ENCODE measurements around the gene ARHGAP6. TPM values are rescaled to one million over a fixed set of nuclear protein-coding genes. Genes with fewer than 3 reads are reported as not detected.

Gene ARHGAP6
- total RNA-seq, 1 donor from 2014 or later: 4.9 TPM

DNA sequence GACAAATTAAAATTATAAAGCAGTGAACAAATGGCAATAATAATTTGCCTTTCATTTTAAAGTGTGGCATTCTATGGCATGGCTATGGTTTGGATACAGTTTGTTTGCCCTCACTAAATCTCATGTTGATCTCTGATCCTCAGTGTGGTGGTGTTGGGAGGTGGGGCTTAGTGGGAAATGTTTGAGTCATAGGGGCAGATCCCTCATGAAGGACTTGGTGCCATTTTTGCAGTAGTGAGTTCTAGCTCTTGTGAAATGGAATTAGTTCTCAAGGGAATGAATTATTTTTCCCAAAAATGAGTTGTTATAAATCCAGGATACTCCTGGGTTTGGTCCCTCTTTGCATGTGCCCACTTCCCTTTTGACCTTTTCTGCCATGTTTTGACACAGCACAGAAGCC is 191.1 kb downstream of the ARHGAP6 start:
- no peak for DNase-seq (ENCODE audit: low read depth)
- TF ChIP-seq, protein P1, sequence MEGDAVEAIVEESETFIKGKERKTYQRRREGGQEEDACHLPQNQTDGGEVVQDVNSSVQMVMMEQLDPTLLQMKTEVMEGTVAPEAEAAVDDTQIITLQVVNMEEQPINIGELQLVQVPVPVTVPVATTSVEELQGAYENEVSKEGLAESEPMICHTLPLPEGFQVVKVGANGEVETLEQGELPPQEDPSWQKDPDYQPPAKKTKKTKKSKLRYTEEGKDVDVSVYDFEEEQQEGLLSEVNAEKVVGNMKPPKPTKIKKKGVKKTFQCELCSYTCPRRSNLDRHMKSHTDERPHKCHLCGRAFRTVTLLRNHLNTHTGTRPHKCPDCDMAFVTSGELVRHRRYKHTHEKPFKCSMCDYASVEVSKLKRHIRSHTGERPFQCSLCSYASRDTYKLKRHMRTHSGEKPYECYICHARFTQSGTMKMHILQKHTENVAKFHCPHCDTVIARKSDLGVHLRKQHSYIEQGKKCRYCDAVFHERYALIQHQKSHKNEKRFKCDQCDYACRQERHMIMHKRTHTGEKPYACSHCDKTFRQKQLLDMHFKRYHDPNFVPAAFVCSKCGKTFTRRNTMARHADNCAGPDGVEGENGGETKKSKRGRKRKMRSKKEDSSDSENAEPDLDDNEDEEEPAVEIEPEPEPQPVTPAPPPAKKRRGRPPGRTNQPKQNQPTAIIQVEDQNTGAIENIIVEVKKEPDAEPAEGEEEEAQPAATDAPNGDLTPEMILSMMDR (conservative IDR thresholded peaks at IDR 0.05; ENCODE audit: low read depth, low read length): no peak
- no peak overlapping the region for H3K4me3 ChIP-seq (ENCODE audit: low read depth, low read length)

DNA sequence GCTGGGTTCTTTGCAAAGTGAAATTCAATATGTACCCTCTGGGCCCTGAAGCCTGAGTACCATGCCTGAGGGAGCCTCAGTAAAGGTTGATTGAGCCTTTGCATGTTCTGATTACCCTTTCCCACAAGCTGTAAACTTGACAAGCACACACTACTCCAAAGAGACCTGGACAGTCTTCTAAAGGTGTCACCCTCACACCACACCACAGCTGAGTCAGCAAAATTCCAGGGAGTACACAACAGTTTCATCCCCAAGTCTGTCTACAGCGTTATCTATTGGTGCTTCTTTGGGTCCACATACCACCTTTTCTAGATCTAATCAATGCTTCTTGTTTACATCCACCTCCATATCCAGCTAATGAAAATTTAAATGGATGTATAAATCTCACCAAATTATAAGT is 191.7 kb downstream of the ARHGAP6 start:
- no peak for DNase-seq (ENCODE audit: low read depth)
- H3K4me3 ChIP-seq (ENCODE audit: low read depth, low read length): no peak overlapping the region
- TF ChIP-seq, protein P1 (conservative IDR thresholded peaks at IDR 0.05; ENCODE audit: low read depth, low read length): no peak

GRCh38 chrX:11472879-11473278 is 192.8 kb downstream of the ARHGAP6 start:
- H3K4me3 ChIP-seq (ENCODE audit: low read depth, low read length): no peak overlapping the region
- no peak for DNase-seq (ENCODE audit: low read depth)
- TF ChIP-seq, protein P1 (conservative IDR thresholded peaks at IDR 0.05; ENCODE audit: low read depth, low read length): no peak

GRCh38 chrX:11472381-11472780 is 193.3 kb downstream of the ARHGAP6 start:
- no peak overlapping the region for H3K4me3 ChIP-seq (ENCODE audit: low read depth, low read length)
- TF ChIP-seq, protein P1 (conservative IDR thresholded peaks at IDR 0.05; ENCODE audit: low read depth, low read length): no peak
- DNase-seq (ENCODE audit: low read depth): no peak

DNA sequence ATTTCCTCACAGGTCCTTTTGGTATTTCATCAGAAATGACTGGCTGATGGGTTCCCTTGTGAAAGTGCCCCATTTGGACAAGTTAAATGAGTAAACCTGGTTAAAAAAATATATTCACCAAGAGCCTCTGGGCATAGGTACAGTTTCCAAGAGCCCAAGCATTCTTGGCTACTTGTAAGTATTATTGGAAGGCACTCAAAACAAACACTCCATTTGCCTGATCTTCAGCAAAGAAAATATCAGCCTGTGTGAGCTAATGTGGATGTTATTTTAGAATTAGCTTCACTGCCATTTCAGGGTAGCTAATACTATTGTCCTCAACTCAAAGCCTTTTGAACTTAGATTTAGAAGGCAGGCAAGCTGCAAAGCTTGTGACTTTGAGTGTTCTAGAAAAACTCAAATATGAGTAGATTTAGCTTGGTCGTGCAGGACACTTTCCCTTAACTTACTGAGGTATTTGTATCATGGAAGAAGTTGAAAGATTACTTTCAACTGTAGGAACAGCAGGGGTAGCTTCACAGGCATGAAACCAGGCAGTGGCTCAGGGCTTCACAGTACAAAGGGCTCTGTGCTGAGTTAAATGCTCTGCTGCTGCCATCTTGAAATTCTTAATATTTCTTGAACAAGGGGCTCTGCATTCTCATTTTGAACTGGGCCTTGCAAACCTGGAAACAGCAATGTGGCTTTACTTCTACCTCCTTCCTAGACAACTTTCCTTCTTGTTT is 195.3 kb downstream of the ARHGAP6 start:
- H3K4me3 ChIP-seq (ENCODE audit: low read depth, low read length): no peak overlapping the region
- DNase-seq (ENCODE audit: low read depth): no peak
- TF ChIP-seq, protein P1 (conservative IDR thresholded peaks at IDR 0.05; ENCODE audit: low read depth, low read length): no peak

DNA sequence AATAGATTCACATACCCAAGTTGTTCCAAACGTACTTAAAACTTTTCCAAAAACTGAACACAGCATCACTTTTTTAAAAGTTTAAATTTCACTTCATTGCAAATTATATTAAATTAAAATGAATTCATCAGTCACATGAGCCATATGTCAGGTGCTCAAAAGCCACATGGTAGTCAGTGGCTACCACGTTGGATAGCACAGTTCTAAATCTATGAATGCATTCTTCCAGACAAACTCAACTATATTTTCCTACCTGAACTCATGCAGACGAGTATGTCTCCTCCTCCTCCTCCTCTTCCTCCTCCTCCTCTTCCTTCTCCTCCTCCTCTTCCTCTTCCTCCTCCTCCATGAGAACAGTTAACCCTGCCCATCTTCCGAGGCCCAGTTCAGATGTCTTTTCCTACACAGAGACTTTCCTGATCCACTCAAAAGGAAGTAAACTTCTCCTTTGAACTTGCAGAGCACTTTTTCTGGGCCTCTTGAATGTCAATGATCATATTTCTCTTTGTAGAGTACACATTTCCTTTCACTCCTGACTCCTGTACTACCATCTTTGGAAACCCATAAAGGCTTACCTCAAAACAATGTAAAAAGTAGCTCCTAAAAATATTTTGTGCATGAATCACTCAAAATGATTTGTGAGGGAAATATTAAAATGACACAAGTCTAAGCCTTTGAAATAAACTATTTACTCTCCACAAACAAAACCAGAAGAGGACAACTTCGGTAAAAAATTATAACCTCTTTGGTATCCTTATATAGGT is 199.9 kb downstream of the ARHGAP6 start:
- no peak for DNase-seq (ENCODE audit: low read depth)
- H3K4me3 ChIP-seq (ENCODE audit: low read depth, low read length): no peak overlapping the region
- TF ChIP-seq, protein P1 (conservative IDR thresholded peaks at IDR 0.05; ENCODE audit: low read depth, low read length): no peak

Data from epithelial cell of proximal tubule (primary cell).